Neural progenitor cell (in vitro differentiated cells): ENCODE results near the gene PIGL. TPM values are rescaled to one million over a fixed set of nuclear protein-coding genes. Genes with fewer than 3 reads are reported as not detected.

Source experiments
- DNase-seq: peaks from one replicate; pipeline ENCODE4 v3.0.0-alpha.2; 2016; ENCODE audit warnings: low spot score
- H2AFZ ChIP-seq: fragments of 200-600 bp; sonication (generic); replicated peaks from 2 replicates; pipeline ENCODE4 v1.6.1; 2016; ENCODE audit warnings: antibody characterized with exemption
- H3F3A ChIP-seq: fragments of 200-600 bp; sonication (generic); 2 replicates; pipeline ENCODE4 v1.6.1; 2016; ENCODE audit warnings: antibody characterized with exemption, low read depth
- H3K27ac ChIP-seq: fragments of 200-600 bp; sonication (generic); 2 replicates; pipeline ENCODE4 v1.5.1; 2016; ENCODE audit warnings: mild to moderate bottlenecking
- H3K27me3 ChIP-seq: fragments of 200-600 bp; sonication (generic); 2 replicates; pipeline ENCODE4 v1.6.1; 2016; ENCODE audit warnings: mild to moderate bottlenecking, moderate library complexity
- H3K36me3 ChIP-seq: fragments of 200-600 bp; sonication (generic); 2 replicates; pipeline ENCODE4 v1.5.1; 2016
- H3K4me1 ChIP-seq: fragments of 200-600 bp; sonication (generic); 2 replicates; pipeline ENCODE4 v1.6.1; 2016; ENCODE audit warnings: mixed run types
- H3K4me2 ChIP-seq: fragments of 200-600 bp; sonication (generic); 2 replicates; pipeline ENCODE4 v1.6.1; 2016
- H3K4me3 ChIP-seq: fragments of 200-600 bp; sonication (generic); 2 replicates; pipeline ENCODE4 v1.5.1; 2016
- H3K79me2 ChIP-seq: fragments of 200-600 bp; sonication (generic); 2 replicates; pipeline ENCODE4 v1.6.1; 2016; ENCODE audit warnings: low read depth
- H3K9ac ChIP-seq: fragments of 200-600 bp; sonication (generic); 2 replicates; pipeline ENCODE4 v1.6.1; 2016
- H3K9me3 ChIP-seq: fragments of 200-600 bp; sonication (generic); 2 replicates; pipeline ENCODE4 v1.5.1; 2016; ENCODE audit warnings: low read depth
- H4K20me1 ChIP-seq: fragments of 200-600 bp; sonication (generic); 2 replicates; pipeline ENCODE4 v1.6.1; 2016; ENCODE audit warnings: low read depth
- H3K27ac Mint-ChIP-seq: 3 replicates; pipeline ENCODE4 v1.8.0; 2021; ENCODE audit warnings: mixed read lengths
- H3K27me3 Mint-ChIP-seq: 2 replicates; pipeline ENCODE4 v1.8.0; 2022; ENCODE audit warnings: low read depth, mild to moderate bottlenecking, inconsistent platforms, moderate library complexity, mixed read lengths; ENCODE audit not compliant: insufficient read depth
- H3K36me3 Mint-ChIP-seq: 3 replicates; pipeline ENCODE4 v1.8.0; 2021; ENCODE audit warnings: mixed read lengths
- H3K4me1 Mint-ChIP-seq: 3 replicates; pipeline ENCODE4 v1.8.0; 2021; ENCODE audit warnings: mixed read lengths
- H3K4me3 Mint-ChIP-seq: 3 replicates; pipeline ENCODE4 v1.8.0; 2021; ENCODE audit warnings: mild to moderate bottlenecking, moderate library complexity, mixed read lengths
- H3K9me3 Mint-ChIP-seq: 3 replicates; pipeline ENCODE4 v1.8.0; 2020; ENCODE audit warnings: mixed read lengths
- CTCF ChIP-seq: fragments of 200-600 bp; sonication (generic); IDR thresholded peaks from 2 replicates; pipeline ENCODE4 v1.5.1; 2017; ENCODE audit warnings: antibody characterized with exemption, mild to moderate bottlenecking
- EZH2 ChIP-seq: fragments of 200-600 bp; sonication (generic); IDR thresholded peaks from 2 replicates; pipeline ENCODE4 v1.6.1; 2017; ENCODE audit warnings: antibody characterized with exemption, mild to moderate bottlenecking, moderate library complexity
- EZH2phosphoT487 ChIP-seq: fragments of 200-600 bp; sonication (generic); IDR thresholded peaks from 2 replicates; pipeline ENCODE4 v1.6.1; 2017; ENCODE audit warnings: antibody characterized with exemption
- total RNA-seq: library from RNA; depleted of rRNA; stranded (reverse); fragments of >200 nt; gene quantifications from 2 replicates; pipeline ENCODE4 v1.2.3, GENCODE V29; 2015; ENCODE audit warnings: low replicate concordance

The PIGL gene
- total RNA-seq, result 42.0 and 57.0 TPM in 2 replicates

GRCh38 chr17:16217002-16217635 lies at the start of gene PIGL:
PIGL (plus strand) TSS chr17:16217210; CDS start chr17:16217227, 17 bp downstream.
- Mint-ChIP-seq H3K27ac (peak within 1 kb of the TSS; percentile 96), H3K4me3 (peak within 1 kb of the TSS; percentile 97), H3K27me3 (peaks cover 2% of the 10 kb centered on the region), H3K9me3 (no peaks in the 10 kb centered on the region), H3K4me1 (peaks cover 23% of the 10 kb centered on the region), H3K36me3 (peaks cover 5% of the 10 kb centered on the region)
- peak within 1 kb of the TSS; percentile 56 for H3K9ac ChIP-seq
- no peak for TF ChIP-seq EZH2phosphoT487
- peak; percentile 44 for TF ChIP-seq EZH2
- TF ChIP-seq CTCF, result no peak
- H3K4me2 ChIP-seq, result peak within 1 kb of the TSS; percentile 86
- H3K9me3 ChIP-seq, result no peaks in the 10 kb centered on the region
- peak within 1 kb of the TSS; percentile 83 for H2AFZ ChIP-seq
- peaks cover 69% of the 10 kb centered on the region for H3K79me2 ChIP-seq
- H4K20me1 ChIP-seq, result peaks cover 15% of the 10 kb centered on the region
- H3K4me3 ChIP-seq, result peak within 1 kb of the TSS; percentile 96
- peaks cover 20% of the 10 kb centered on the region for H3F3A ChIP-seq
- peak; percentile 92 for DNase-seq
- H3K4me1 ChIP-seq, result peaks cover 16% of the 10 kb centered on the region
- H3K36me3 ChIP-seq, result no peaks in the 10 kb centered on the region
- no peaks in the 10 kb centered on the region for H3K27me3 ChIP-seq
- H3K27ac ChIP-seq, result peak within 1 kb of the TSS; percentile 92

- Histone ChIP-seq H3K4me1 (no peaks in the 10 kb centered on the region), H3K36me3 (peaks cover 6% of the 10 kb centered on the region), H3K9ac (no peak overlapping the region), H3K9me3 (no peaks in the 10 kb centered on the region), H2AFZ (no peak overlapping the region), H3K27ac (no peak overlapping the region), H4K20me1 (peaks cover 4% of the 10 kb centered on the region), H3K27me3 (no peaks in the 10 kb centered on the region), H3K79me2 (peaks cover 46% of the 10 kb centered on the region), H3K4me3 (no peak overlapping the region), H3F3A (no peaks in the 10 kb centered on the region), H3K4me2 (no peak overlapping the region)
- TF ChIP-seq EZH2, result no peak
- TF ChIP-seq CTCF, result no peak
- no peak for TF ChIP-seq EZH2phosphoT487
- DNase-seq, result no peak
- Mint-ChIP-seq H3K27ac (no peak overlapping the region), H3K4me1 (no peaks in the 10 kb centered on the region), H3K9me3 (no peaks in the 10 kb centered on the region), H3K36me3 (peaks cover 16% of the 10 kb centered on the region), H3K4me3 (no peak overlapping the region), H3K27me3 (peaks cover 3% of the 10 kb centered on the region)
Observed at GRCh38 chr17:16171613-16172012, 45.4 kb upstream of the PIGL start.

GRCh38 chr17:16178836-16179235 lies 38.2 kb upstream of the PIGL start:
- no peaks in the 10 kb centered on the region for H3K9me3 ChIP-seq
- H3K4me1 ChIP-seq, result no peaks in the 10 kb centered on the region
- Mint-ChIP-seq H3K27me3 (no peaks in the 10 kb centered on the region), H3K27ac (no peak overlapping the region), H3K4me1 (no peaks in the 10 kb centered on the region), H3K4me3 (no peak overlapping the region), H3K36me3 (peaks cover 38% of the 10 kb centered on the region), H3K9me3 (peaks cover 12% of the 10 kb centered on the region)
- peaks cover 92% of the 10 kb centered on the region for H3K79me2 ChIP-seq
- no peak for DNase-seq
- H3K9ac ChIP-seq, result no peak overlapping the region
- peaks cover 7% of the 10 kb centered on the region for H3K36me3 ChIP-seq
- H3K4me3 ChIP-seq, result no peak overlapping the region
- H3K27me3 ChIP-seq, result no peaks in the 10 kb centered on the region
- H4K20me1 ChIP-seq, result peaks cover 4% of the 10 kb centered on the region
- no peak overlapping the region for H3K4me2 ChIP-seq
- no peak overlapping the region for H2AFZ ChIP-seq
- no peak overlapping the region for H3K27ac ChIP-seq
- no peak for TF ChIP-seq EZH2
- TF ChIP-seq CTCF, result no peak
- no peak for TF ChIP-seq EZH2phosphoT487
- H3F3A ChIP-seq, result no peaks in the 10 kb centered on the region
